ENCODE results near the gene DNAJC5.
"Not testable (repeated sequence)": the region's sequence is repeated elsewhere in the genome, so short reads cannot be mapped to it uniquely, and the experiment has no call there.

Gene DNAJC5

GRCh38 chr20:63868264-63868663 is 26.7 kb upstream of the DNAJC5 start:
- Histone ChIP-seq H3K4me1 (ENCODE audit: control insufficient read depth in 1 of 2, insufficient read depth in 2 of 2, low read length in 2 of 2) (peaks cover 4 to 6% of the 10 kb centered on the region in 2 experiments), H4K8ac (ENCODE audit: low read depth, low read length) (no peak overlapping the region), H3K23ac (ENCODE audit: low read length) (no peak overlapping the region), H3K4ac (ENCODE audit: low read depth, low read length) (peak overlapping the region; percentile 58), H3K9me3 (ENCODE audit: insufficient read depth, low read depth, low read length) (no peaks in the 10 kb centered on the region), H3K27ac (ENCODE audit: low read depth, low read length) (no peak overlapping the region), H2BK120ac (ENCODE audit: insufficient read depth, low read length, poor library complexity) (no peak overlapping the region), H2AK5ac (ENCODE audit: low read length) (no peak overlapping the region), H4K91ac (ENCODE audit: low read depth, low read length) (no peak overlapping the region), H3K36me3 (ENCODE audit: control insufficient read depth in 1 of 2, insufficient read depth in 2 of 2, low read length in 2 of 2) (peaks cover 35 to 44% of the 10 kb centered on the region in 2 experiments), H3K27me3 (ENCODE audit: insufficient read depth, low read length) (no peaks in the 10 kb centered on the region), H3K79me1 (ENCODE audit: low read length) (peaks cover 12% of the 10 kb centered on the region), H3K4me2 (ENCODE audit: low read length) (no peak overlapping the region), H3K9ac (ENCODE audit: low read length) (no peak overlapping the region), H2BK12ac (ENCODE audit: low read length) (no peak overlapping the region), H3K18ac (ENCODE audit: low read length) (no peak overlapping the region), H3K14ac (ENCODE audit: low read length) (no peak overlapping the region), H4K12ac (ENCODE audit: low read depth, low read length) (no peak overlapping the region), H3K79me2 (ENCODE audit: control insufficient read depth, insufficient read depth, low read length, poor library complexity) (peaks cover 9% of the 10 kb centered on the region), H2BK5ac (ENCODE audit: low read depth, low read length, poor library complexity) (no peak overlapping the region), H2AFZ (ENCODE audit: insufficient read depth, low read length, poor library complexity) (no peak overlapping the region), H3K4me3 (ENCODE audit: low read depth, low read length) (no peak overlapping the region)
- no peak for DNase-seq
- WGBS (ENCODE audit: extremely low coverage, insufficient coverage, insufficient read length) = no CpG with 5 or more reads among the region's 5 CpGs

GRCh38 chr20:63873477-63873971 is 21.4 kb upstream of the DNAJC5 start:
- Histone ChIP-seq H3K4me1 (ENCODE audit: control insufficient read depth in 1 of 2, insufficient read depth in 2 of 2, low read length in 2 of 2) (no peaks in the 10 kb centered on the region), H3K4me3 (ENCODE audit: low read depth, low read length) (no peak overlapping the region), H3K79me2 (ENCODE audit: control insufficient read depth, insufficient read depth, low read length, poor library complexity) (no peaks in the 10 kb centered on the region), H3K4me2 (ENCODE audit: low read length) (no peak overlapping the region), H3K14ac (ENCODE audit: low read length) (no peak overlapping the region), H3K23ac (ENCODE audit: low read length) (no peak overlapping the region), H4K91ac (ENCODE audit: low read depth, low read length) (no peak overlapping the region), H3K79me1 (ENCODE audit: low read length) (no peaks in the 10 kb centered on the region), H2BK5ac (ENCODE audit: low read depth, low read length, poor library complexity) (no peak overlapping the region), H4K8ac (ENCODE audit: low read depth, low read length) (no peak overlapping the region), H3K27ac (ENCODE audit: low read depth, low read length) (no peak overlapping the region), H2AK5ac (ENCODE audit: low read length) (no peak overlapping the region), H3K9ac (ENCODE audit: low read length) (no peak overlapping the region), H3K27me3 (ENCODE audit: insufficient read depth, low read length) (no peaks in the 10 kb centered on the region), H4K12ac (ENCODE audit: low read depth, low read length) (no peak overlapping the region), H3K4ac (ENCODE audit: low read depth, low read length) (no peak overlapping the region), H2BK12ac (ENCODE audit: low read length) (no peak overlapping the region), H3K36me3 (ENCODE audit: control insufficient read depth in 1 of 2, insufficient read depth in 2 of 2, low read length in 2 of 2) (peaks cover 77 to 85% of the 10 kb centered on the region in 2 experiments), H2BK120ac (ENCODE audit: insufficient read depth, low read length, poor library complexity) (no peak overlapping the region), H3K18ac (ENCODE audit: low read length) (peak overlapping the region; percentile 57), H2AFZ (ENCODE audit: insufficient read depth, low read length, poor library complexity) (no peak overlapping the region), H3K9me3 (ENCODE audit: insufficient read depth, low read depth, low read length) (no peaks in the 10 kb centered on the region)
- peak in 1 of 2 donors; percentile 47 for DNase-seq
- no CpG with 5 or more reads among the region's 14 CpGs for WGBS (ENCODE audit: extremely low coverage, insufficient coverage, insufficient read length)

GRCh38 chr20:63874241-63874640 is 20.7 kb upstream of the DNAJC5 start:
- H3K14ac ChIP-seq (ENCODE audit: low read length); H4K12ac ChIP-seq (ENCODE audit: low read depth, low read length); H3K4ac ChIP-seq (ENCODE audit: low read depth, low read length); H2AK5ac ChIP-seq (ENCODE audit: low read length); H3K9me3 ChIP-seq (ENCODE audit: insufficient read depth, low read depth, low read length); H3K9ac ChIP-seq (ENCODE audit: low read length); H3K4me3 ChIP-seq (ENCODE audit: low read depth, low read length); H3K79me2 ChIP-seq (ENCODE audit: control insufficient read depth, insufficient read depth, low read length, poor library complexity); H4K8ac ChIP-seq (ENCODE audit: low read depth, low read length); H2AFZ ChIP-seq (ENCODE audit: insufficient read depth, low read length, poor library complexity); H2BK120ac ChIP-seq (ENCODE audit: insufficient read depth, low read length, poor library complexity); H3K4me1 ChIP-seq (ENCODE audit: control insufficient read depth in 1 of 2, insufficient read depth in 2 of 2, low read length in 2 of 2); H3K79me1 ChIP-seq (ENCODE audit: low read length); H2BK12ac ChIP-seq (ENCODE audit: low read length); H2BK5ac ChIP-seq (ENCODE audit: low read depth, low read length, poor library complexity); H3K4me2 ChIP-seq (ENCODE audit: low read length); DNase-seq; H3K23ac ChIP-seq (ENCODE audit: low read length); H3K27ac ChIP-seq (ENCODE audit: low read depth, low read length); H3K27me3 ChIP-seq (ENCODE audit: insufficient read depth, low read length); H3K18ac ChIP-seq (ENCODE audit: low read length); H4K91ac ChIP-seq (ENCODE audit: low read depth, low read length): not testable (repeated sequence)
- H3K36me3 ChIP-seq (ENCODE audit: control insufficient read depth in 1 of 2, insufficient read depth in 2 of 2, low read length in 2 of 2) = peaks cover 77 to 85% of the 10 kb centered on the region in 2 experiments
- no CpG with 5 or more reads among the region's 7 CpGs for WGBS (ENCODE audit: extremely low coverage, insufficient coverage, insufficient read length)

- Histone ChIP-seq H3K23ac (ENCODE audit: low read length) (no peak overlapping the region), H3K4me2 (ENCODE audit: low read length) (no peak overlapping the region), H2AFZ (ENCODE audit: insufficient read depth, low read length, poor library complexity) (no peak overlapping the region), H3K18ac (ENCODE audit: low read length) (no peak overlapping the region), H3K4ac (ENCODE audit: low read depth, low read length) (no peak overlapping the region), H3K79me1 (ENCODE audit: low read length) (no peaks in the 10 kb centered on the region), H2BK5ac (ENCODE audit: low read depth, low read length, poor library complexity) (no peak overlapping the region), H3K27me3 (ENCODE audit: insufficient read depth, low read length) (no peaks in the 10 kb centered on the region), H4K91ac (ENCODE audit: low read depth, low read length) (no peak overlapping the region), H3K9ac (ENCODE audit: low read length) (no peak overlapping the region), H4K8ac (ENCODE audit: low read depth, low read length) (no peak overlapping the region), H3K36me3 (ENCODE audit: control insufficient read depth in 1 of 2, insufficient read depth in 2 of 2, low read length in 2 of 2) (peaks cover 70 to 74% of the 10 kb centered on the region in 2 experiments), H3K14ac (ENCODE audit: low read length) (no peak overlapping the region), H3K4me1 (ENCODE audit: control insufficient read depth in 1 of 2, insufficient read depth in 2 of 2, low read length in 2 of 2) (no peaks in the 10 kb centered on the region), H2BK12ac (ENCODE audit: low read length) (no peak overlapping the region), H3K27ac (ENCODE audit: low read depth, low read length) (no peak overlapping the region), H2AK5ac (ENCODE audit: low read length) (no peak overlapping the region), H3K4me3 (ENCODE audit: low read depth, low read length) (no peak overlapping the region), H3K9me3 (ENCODE audit: insufficient read depth, low read depth, low read length) (no peaks in the 10 kb centered on the region), H4K12ac (ENCODE audit: low read depth, low read length) (no peak overlapping the region), H2BK120ac (ENCODE audit: insufficient read depth, low read length, poor library complexity) (no peak overlapping the region), H3K79me2 (ENCODE audit: control insufficient read depth, insufficient read depth, low read length, poor library complexity) (no peaks in the 10 kb centered on the region)
- WGBS (ENCODE audit: extremely low coverage, insufficient coverage, insufficient read length) = no CpG with 5 or more reads among the region's 19 CpGs
- no peak for DNase-seq
Measured at GRCh38 chr20:63876489-63877036, 18.4 kb upstream of the DNAJC5 start.
